Measurements from ENCODE around the gene ARHGAP26. TPM values are rescaled to one million over a fixed set of nuclear protein-coding genes. Genes with fewer than 3 reads are reported as not detected.

The ARHGAP26 gene
- total and polyA plus RNA-seq, 9 donors = 1.9 to 47.1 (median 12.0) TPM

GRCh38 chr5:143217065-143217803 lies 447.1 kb downstream of the ARHGAP26 start:
- Histone ChIP-seq H3K36me3 (no peaks in the 10 kb centered on the region), H3K27ac (no peak overlapping the region), H3K27me3 (no peaks in the 10 kb centered on the region), H3K4me1 (ENCODE audit: insufficient read depth) (no peaks in the 10 kb centered on the region), H3K9me3 (no peaks in the 10 kb centered on the region), H3K4me3 (no peak overlapping the region)
- WGBS, 3 donors = 77 to 84% (median 79%) methylated on average over 10 of the region's 10 CpGs
- no peak for DNase-seq
- intact Hi-C loops (cut with DNase I) = no loop called here
- TF ChIP-seq POLR2A (IDR thresholded peaks at IDR 0.05) (no peak), EP300 (IDR thresholded peaks at IDR 0.05) (no peak), CTCF (IDR thresholded peaks at IDR 0.05) (no peak)

GRCh38 chr5:143217804-143218160 lies 447.6 kb downstream of the ARHGAP26 start:
- Histone ChIP-seq H3K36me3 (no peaks in the 10 kb centered on the region), H3K4me1 (ENCODE audit: insufficient read depth) (no peaks in the 10 kb centered on the region), H3K9me3 (no peaks in the 10 kb centered on the region), H3K27me3 (no peaks in the 10 kb centered on the region), H3K4me3 (no peak overlapping the region), H3K27ac (no peak overlapping the region)
- WGBS, 3 donors = 90 to 99% (median 94%) methylated on average over 2 of the region's 2 CpGs
- no peak for DNase-seq
- intact Hi-C loops (cut with DNase I) = no loop called here
- TF ChIP-seq CTCF (IDR thresholded peaks at IDR 0.05) (no peak), EP300 (IDR thresholded peaks at IDR 0.05) (no peak), POLR2A (IDR thresholded peaks at IDR 0.05) (no peak)

- H3K27me3 ChIP-seq = no peaks in the 10 kb centered on the region
- 95 to 97% (median 96%) methylated on average over 4 of the region's 4 CpGs for WGBS, 3 donors
- H3K4me3 ChIP-seq = no peak overlapping the region
- TF ChIP-seq EP300 (IDR thresholded peaks at IDR 0.05) = no peak
- TF ChIP-seq POLR2A (IDR thresholded peaks at IDR 0.05) = no peak
- TF ChIP-seq CTCF (IDR thresholded peaks at IDR 0.05) = no peak
- intact Hi-C loops (cut with DNase I) = no loop called here
- H3K36me3 ChIP-seq = no peaks in the 10 kb centered on the region
- no peaks in the 10 kb centered on the region for H3K4me1 ChIP-seq (ENCODE audit: insufficient read depth)
- H3K27ac ChIP-seq = no peak overlapping the region
- no peaks in the 10 kb centered on the region for H3K9me3 ChIP-seq
- no peak for DNase-seq
Measured at GRCh38 chr5:143218517-143219170, 448.5 kb downstream of the ARHGAP26 start.

GRCh38 chr5:143219696-143220095 lies 449.5 kb downstream of the ARHGAP26 start:
- no peak overlapping the region for H3K27ac ChIP-seq
- no peaks in the 10 kb centered on the region for H3K9me3 ChIP-seq
- no peak for DNase-seq
- no peaks in the 10 kb centered on the region for H3K27me3 ChIP-seq
- H3K4me1 ChIP-seq (ENCODE audit: insufficient read depth) = no peaks in the 10 kb centered on the region
- intact Hi-C loops (cut with DNase I) = no loop called here
- no peaks in the 10 kb centered on the region for H3K36me3 ChIP-seq
- WGBS, 3 donors = 71 to 79% (median 77%) methylated on average over 2 of the region's 2 CpGs
- no peak overlapping the region for H3K4me3 ChIP-seq
- no peak for TF ChIP-seq EP300 (IDR thresholded peaks at IDR 0.05)
- no peak for TF ChIP-seq CTCF (IDR thresholded peaks at IDR 0.05)
- no peak for TF ChIP-seq POLR2A (IDR thresholded peaks at IDR 0.05)
